T follicular helper cell (primary cell): ENCODE data around the gene TNFRSF8.

Experiments used
- DNase-seq: peaks from one replicate; pipeline ENCODE4 v3.0.0-alpha.2; 2020; ENCODE audit warnings: low read depth

The TNFRSF8 gene

GRCh38 chr1:12157366-12158231 is 94.5 kb downstream of the TNFRSF8 start:
- DNase-seq = no peak

- no peak for DNase-seq
Measured at GRCh38 chr1:12158357-12159092, 95.4 kb downstream of the TNFRSF8 start.

GRCh38 chr1:12159816-12160215 is 96.7 kb downstream of the TNFRSF8 start:
- peak; percentile 43 for DNase-seq

GRCh38 chr1:12161324-12161661 is 98.2 kb downstream of the TNFRSF8 start:
- DNase-seq = no peak

- DNase-seq = peak; percentile 42
Measured at GRCh38 chr1:12161662-12162458, 98.8 kb downstream of the TNFRSF8 start.

GRCh38 chr1:12162459-12163137 is 99.5 kb downstream of the TNFRSF8 start:
- DNase-seq = no peak

- DNase-seq = no peak
Measured at GRCh38 chr1:12163210-12163609, 100.1 kb downstream of the TNFRSF8 start.

- DNase-seq = no peak
Measured at GRCh38 chr1:12164210-12164609, 101.1 kb downstream of the TNFRSF8 start.

GRCh38 chr1:12165342-12165741 is 102.2 kb downstream of the TNFRSF8 start:
- DNase-seq = no peak

- peak; percentile 45 for DNase-seq
Measured at GRCh38 chr1:12166834-12167492, 103.9 kb downstream of the TNFRSF8 start, which contains the start of gene TNFRSF1B. TNFRSF1B (plus strand) TSS chr1:12166991; CDS start chr1:12167092, 101 bp downstream.

- DNase-seq = no peak
Measured at GRCh38 chr1:12167493-12168429, 104.7 kb downstream of the TNFRSF8 start.

GRCh38 chr1:12168451-12169160 is 105.5 kb downstream of the TNFRSF8 start:
- DNase-seq = no peak

- DNase-seq = no peak
Measured at GRCh38 chr1:12169442-12170135, 106.5 kb downstream of the TNFRSF8 start.

GRCh38 chr1:12170263-12170671 is 107.2 kb downstream of the TNFRSF8 start:
- no peak for DNase-seq

GRCh38 chr1:12171206-12172041 is 108.3 kb downstream of the TNFRSF8 start:
- DNase-seq = no peak

GRCh38 chr1:12172042-12172851 is 109.1 kb downstream of the TNFRSF8 start:
- DNase-seq = no peak

GRCh38 chr1:12173041-12173509 is 110.0 kb downstream of the TNFRSF8 start:
- DNase-seq = no peak
